Measurements from ENCODE around the gene KIFAP3.
"Not testable (repeated sequence)": the region's sequence is repeated elsewhere in the genome, so short reads cannot be mapped to it uniquely, and the experiment has no call there.

KIFAP3 gene

DNA sequence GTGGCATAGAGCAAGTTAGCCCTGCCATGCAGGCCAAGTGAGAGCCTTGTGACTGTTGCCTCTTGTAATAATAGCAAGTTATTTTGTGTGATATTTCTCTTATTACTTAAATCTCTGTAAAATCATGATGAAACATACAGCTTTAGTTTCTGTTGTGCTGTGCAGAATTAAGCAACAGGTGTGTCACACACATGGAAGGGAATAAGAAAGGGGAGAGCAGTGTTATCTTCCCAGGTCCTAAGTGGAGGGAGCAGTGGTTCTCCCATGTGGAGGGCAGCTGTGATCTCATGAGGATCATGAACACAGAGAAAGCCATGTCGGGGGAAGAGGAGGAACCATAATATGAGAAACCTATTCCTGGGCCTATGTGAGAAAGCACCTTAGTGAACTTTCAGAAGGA lies 155.6 kb downstream of the KIFAP3 start:
- DNase-seq: no peak

DNA sequence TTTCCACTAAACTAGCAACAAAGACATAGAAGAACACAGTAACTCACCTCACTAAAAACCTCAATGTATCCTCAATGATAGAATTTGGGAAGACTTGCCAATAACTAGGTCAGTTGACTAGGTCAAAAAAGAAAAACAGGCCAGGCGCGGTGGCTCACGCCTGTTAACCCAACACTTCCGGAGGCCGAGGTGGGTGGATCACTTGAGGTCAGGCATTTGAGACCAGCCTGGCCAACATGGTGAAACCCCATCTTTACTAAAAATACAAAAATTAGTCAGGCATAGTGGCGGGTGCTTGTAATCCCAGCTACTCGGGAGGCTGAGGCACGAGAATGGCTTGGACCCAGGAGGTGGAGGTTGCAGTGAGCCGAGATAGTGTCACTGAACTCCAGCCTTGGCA lies 156.3 kb downstream of the KIFAP3 start:
- not testable (repeated sequence) for DNase-seq

DNA sequence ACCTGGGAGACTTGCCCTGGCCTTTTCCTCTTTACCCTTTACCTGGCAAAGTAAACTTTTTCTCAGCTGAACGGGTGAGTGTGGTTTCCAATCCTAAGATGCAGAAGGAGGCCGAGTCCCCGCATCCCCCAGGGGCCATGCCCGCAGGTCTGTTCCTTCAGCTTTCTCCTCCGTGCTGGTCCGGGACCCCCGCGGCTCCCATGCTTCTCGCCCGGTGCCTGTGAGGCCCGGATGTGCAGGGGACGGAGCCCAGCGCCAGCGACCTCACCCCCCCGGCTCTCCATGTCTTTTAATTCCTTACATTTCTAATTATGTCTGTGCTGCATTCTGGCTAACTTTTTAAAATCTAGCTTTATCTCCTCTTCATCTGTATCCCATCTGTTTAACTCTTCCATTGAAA lies 159.3 kb downstream of the KIFAP3 start:
- no peak for DNase-seq

DNA sequence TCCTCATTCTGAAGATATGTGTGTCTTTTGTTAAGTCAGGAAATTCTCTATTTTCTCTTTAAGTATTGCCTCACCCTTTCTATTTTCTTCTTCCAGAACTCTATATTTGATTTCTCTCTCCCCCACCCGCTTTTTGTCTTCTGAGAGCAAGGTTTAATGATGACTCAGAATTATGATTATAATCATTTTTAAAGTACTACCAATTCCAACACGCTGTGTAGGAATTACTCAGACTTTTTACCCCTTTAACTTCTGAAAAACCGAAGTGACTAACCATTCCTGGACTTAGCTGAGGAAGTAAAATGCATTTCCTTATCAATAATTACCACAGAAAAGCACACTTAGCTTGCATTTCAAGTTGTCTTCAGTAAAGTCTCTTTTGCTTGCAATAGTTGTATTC lies 160.0 kb downstream of the KIFAP3 start:
- no peak for DNase-seq

DNA sequence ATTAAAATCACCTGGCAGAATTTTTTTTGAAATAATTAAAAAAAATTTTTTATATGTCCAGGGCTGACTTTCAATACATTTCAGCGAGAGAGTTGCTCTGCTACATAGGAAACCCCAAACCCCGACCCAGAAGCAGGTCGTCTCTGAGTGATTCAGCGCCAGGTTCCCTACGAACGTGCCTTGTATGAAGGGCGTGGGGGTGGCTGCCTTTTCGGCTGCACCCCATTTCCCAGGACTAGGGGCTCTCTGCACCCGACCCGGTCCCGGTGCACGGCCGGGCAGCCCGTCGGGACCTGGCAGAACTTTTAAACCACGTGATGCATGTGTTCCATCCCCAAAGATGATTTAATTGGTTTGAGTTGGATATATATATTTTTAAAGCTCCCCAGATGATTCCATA lies 165.0 kb downstream of the KIFAP3 start:
- no peak for DNase-seq

DNA sequence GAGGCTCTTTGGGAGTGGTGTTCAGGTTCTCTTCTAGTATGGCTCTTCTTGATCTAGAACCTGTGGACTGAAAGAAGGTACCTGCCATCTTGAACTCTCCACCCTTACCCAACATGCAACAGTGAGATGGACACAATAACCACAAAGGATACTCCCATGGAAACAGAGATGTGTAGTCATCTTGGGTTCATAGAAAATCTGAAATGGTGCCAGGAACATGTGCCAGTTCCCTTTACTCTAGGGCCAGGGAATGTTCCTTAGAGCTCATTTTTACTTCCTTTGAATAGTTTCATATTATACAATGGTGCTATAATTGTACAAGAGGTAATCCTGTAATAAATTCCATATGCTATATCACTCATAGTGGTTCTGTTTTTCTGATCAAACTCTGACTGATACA lies 167.6 kb downstream of the KIFAP3 start:
- DNase-seq: no peak

DNA sequence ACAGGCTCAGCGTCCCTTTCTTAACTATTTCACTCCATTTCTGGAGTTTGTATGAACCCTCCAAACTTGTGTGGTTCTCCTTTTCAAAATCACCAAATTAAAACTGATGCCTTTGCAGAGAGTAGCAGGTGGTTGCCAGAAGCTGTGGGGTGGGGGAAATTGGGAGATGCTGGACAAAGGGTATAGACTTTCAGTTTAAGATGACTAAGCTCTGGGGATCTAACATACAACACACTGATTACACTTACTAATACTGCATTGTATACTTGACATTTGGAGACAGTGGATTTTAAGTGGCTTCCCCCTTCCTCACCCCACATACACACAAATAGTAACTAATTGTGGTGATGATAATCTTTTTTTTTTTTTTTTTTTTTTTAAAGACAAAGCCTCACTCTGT lies 169.7 kb downstream of the KIFAP3 start:
- DNase-seq: no peak

DNA sequence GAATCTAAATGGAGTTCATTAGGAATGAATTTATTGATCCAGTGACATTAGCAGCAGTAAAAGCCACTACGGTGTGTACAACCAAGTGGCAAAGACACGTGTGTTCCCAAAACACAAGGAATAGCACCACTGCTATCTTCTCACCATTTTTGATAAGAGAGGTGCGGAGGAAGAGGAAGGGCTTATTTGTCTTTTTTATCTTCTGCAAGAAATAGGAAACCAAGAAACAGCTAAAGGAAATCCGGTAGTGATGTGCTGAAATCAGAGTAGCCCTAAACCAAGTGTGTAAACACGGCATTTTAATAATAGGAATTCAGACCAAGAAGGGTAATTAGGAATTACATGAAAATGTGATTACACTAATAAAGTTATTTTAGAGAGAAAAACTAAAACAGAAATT lies 171.7 kb downstream of the KIFAP3 start:
- DNase-seq: no peak

DNA sequence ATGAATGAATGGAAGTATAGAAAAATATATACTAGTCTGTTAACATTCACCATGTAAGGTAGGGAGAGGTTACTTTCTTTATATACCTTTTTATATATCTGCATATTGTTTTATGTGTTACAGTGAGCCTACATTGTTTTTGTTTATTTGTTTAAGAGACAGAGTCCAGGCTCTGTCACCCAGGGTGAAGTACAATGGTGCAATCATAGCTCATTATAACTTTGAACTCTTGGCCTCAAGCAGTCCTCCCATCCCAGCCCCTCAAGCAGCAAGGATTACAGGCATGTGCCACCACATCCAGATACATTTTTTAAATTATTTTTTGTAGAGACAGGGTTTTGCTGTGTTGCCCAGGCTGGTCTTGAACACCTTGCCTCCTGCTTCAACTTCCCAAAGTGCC lies 173.4 kb downstream of the KIFAP3 start:
- no peak for DNase-seq

DNA sequence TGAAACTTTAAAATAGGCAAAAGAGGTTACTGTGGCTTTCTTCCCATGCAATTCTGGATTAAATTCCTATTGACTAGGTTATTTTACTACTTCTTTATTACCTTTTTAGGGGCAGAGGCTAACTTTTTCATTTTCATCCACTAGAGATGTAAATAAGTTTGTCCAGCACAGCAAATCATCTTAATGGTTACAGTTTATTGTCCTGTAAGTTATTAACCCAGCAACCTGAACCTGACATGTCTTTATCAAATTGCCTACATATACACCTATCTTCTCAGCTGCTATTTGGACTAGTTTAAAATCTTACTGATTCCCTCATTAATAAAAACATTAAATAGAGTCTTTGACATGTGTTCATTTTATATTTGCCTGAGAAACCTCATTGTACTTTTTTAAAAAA lies 173.9 kb downstream of the KIFAP3 start:
- no peak for DNase-seq

DNA sequence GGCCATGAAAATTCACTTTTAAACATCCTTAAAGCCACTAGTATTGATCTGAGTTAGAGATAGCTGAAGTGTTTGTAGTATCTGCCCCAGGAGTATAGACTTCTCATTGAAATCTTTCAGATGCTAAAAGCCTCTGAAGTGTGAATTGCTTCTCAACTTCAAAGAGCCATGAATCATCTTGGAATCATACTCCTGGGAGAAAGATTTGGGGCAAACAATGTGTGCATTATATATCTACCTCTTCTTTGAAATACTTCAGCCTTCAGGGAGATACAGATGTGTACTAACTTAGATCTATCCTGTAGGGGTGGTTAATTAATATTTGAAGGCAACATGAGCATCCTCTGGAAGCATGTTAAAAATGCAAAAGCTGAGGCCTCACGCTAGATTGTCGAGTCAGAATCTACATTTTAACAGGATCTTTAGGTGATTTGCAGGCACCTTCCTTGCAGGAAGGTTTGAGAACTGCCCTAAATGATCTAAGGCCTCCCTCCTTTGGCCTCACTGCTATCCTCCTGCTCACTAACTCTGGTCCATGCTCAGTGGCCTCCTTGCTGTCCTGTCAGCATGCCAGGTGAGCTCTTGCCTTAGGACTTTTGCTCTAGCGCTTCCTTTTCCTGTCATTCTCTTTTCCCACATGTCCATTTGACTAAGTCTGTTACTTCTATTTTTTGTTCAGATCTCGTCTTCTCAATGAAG lies 174.8 kb downstream of the KIFAP3 start:
- no peak for DNase-seq

DNA sequence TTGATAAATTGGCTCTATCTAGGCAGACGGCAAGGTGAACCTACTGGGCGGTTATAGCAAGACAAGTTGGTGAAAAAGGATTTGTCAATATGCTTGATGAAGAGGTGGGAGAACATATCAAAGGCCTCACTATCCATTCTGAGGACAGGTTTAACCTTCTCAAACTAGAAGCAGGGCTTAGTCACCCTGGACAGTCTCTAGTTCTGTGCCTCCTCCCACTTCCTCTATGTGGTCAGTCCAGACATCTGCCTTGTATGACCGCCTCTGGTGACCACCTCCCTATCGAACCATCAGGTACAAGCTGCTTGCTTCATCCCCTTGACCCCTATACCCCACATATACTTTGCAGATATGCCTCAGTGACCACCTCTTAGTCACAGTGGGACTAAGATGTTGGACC lies 178.5 kb downstream of the KIFAP3 start:
- DNase-seq: no peak

DNA sequence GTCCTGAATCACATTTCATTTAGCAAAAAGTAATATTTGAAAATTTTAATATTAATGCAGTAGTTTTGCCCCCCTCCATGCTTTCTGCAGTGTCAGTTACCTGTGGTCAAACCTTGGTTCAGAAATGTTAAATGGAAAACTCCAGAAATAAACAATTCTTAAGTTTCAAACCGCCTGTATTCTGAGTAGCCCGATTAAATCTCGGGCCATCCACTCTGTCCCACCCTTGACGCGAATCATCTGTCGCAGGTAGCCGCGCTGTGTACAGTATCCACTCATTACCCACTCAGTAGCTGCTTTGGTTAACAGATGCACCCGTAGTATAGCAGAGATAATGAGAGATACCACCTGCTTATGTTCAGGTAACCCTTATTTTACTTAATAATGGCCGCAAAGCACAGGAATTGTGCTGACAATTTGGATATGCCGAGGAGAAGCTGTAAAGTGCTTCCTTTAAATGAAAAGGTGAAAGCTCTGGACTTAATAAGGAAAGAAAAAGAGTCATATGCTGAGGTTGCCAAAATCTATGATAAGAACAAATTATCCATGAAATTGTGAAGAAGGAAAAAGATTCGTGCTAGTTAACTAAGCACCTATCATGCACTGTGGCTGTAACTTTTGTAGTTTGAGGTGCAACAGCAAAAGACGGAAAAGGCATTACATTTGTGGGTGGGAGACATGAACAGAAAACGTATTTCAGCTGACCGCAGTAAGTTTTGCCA lies 179.9 kb downstream of the KIFAP3 start:
- no peak for DNase-seq

DNA sequence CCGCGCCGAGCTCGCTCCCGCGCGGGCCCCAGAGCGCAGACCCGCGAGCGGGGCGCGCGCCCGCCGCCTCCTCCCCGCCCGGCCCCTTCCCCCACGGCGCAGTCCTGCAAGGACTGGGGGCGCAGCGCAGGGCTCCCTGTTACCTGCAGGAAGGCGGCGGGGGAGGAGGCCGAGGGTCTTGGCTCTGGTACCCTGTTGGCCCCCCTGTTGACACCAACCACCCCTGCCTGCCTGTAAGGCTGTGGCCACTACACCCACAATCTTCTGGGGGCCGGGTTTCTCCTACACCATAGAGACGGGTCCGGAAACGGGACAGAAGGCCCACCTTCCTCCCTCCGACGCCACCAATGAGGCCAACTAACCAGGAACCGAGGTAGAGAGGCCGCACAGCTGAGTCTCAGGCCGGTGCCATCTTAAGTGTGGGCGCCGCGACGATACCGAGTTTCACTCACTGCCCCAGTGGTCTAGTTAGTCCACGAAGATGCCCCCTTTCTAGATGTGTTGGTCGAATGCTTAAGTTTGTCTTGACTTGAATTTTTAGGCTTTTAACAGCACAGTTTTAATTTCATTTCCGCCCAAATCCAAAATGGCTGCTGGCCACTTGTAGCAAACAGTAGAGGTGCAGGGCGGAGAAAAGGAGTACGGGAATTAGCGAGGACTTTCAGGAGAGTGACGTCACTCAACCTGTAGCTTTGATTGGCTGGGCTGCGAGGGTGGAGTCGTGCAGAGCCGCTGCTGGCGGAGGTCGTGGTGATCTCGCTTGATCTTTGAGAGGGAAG lies 180.7 kb downstream of the KIFAP3 start, which contains the start of gene SCYL3:
Gene SCYL3, minus strand, starts transcription at position 252 of the 779 bp plus-strand sequence. CDS start 5,056 bp downstream, outside the sequence.
- peak; percentile 98 for DNase-seq

DNA sequence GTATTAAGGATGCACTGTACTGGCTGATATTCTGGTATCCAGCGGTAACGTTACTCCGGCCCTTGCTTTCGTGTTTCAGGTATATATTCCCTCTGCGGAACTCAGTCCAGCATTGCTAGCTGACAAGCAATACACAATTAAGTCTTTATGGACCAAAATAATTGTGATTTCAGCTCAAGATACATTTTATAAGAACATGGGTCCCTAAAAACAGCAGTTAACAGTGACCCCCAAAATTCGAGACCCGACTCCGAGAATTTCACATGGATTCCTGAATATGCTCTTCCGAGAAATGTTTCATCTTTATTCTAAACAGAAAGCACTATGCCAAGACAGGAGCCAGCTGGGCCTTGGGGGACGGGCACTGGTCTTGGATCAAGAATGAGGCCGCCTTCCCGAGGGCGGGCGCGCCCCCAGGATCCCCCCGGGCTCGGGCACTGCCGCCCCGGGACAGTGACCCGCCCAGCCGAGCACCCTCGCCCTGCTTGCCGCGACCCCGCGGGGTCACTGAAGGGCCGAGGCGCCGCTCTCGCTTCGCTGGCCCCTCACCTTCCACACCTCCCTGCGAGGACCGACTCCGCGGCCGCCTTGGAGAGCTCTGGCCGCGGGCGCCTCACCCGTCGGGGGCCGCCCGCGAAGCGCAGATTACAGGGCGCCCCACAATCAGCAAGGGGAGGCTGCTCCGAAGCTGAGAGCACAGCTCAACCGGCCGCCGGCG lies 181.4 kb downstream of the KIFAP3 start:
- no peak for DNase-seq

DNA sequence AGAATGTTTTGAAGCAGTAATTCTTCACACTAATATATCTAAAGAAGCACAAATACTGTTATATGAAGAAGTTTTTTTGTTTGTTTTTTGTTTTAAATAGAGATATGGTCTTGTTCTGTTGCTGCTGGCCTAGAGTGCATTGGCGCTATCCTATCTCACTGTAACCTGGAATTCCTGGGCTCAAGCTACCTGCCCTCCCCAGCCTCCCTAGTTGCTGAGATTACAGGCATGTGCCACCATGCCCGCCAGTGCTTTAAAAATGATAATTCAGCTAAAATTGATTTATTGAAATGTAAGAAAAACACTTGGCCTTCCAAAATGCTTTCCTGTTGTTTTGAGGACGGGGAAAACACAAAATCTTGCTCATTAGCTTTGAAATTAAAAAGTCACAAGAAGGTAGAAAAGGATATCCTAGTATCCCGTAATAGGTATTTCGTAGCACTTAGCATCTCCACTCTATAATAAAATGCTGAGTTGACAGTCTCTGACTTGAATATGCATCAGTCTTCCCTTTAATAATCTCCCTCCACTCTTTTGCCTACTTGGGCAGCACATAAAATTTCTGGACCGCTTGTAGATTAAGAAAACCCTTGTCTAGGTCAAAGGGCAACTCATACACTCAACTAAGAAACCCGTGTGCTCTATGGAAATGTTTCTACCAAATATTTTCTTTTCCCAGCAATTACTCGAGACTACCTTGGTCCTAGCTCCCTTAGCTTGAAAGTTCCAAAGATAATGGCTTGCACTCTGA lies 182.1 kb downstream of the KIFAP3 start:
- DNase-seq: no peak

DNA sequence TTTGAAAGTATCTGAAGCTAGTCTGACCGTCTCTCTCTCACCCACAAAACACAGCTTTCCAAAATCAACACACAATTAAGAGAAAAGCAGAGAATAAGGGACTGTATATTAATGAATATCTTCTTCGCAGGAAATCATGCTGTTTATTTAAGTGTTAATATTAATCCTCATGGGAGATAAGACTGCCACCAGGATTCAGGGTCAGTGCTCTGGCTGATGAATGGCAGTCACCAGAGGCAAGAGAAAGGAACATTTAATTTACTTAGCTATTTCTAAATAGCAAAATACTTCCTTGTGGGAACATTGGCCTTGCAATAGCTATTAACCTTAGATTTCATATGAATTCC lies 183.0 kb downstream of the KIFAP3 start:
- DNase-seq: no peak

DNA sequence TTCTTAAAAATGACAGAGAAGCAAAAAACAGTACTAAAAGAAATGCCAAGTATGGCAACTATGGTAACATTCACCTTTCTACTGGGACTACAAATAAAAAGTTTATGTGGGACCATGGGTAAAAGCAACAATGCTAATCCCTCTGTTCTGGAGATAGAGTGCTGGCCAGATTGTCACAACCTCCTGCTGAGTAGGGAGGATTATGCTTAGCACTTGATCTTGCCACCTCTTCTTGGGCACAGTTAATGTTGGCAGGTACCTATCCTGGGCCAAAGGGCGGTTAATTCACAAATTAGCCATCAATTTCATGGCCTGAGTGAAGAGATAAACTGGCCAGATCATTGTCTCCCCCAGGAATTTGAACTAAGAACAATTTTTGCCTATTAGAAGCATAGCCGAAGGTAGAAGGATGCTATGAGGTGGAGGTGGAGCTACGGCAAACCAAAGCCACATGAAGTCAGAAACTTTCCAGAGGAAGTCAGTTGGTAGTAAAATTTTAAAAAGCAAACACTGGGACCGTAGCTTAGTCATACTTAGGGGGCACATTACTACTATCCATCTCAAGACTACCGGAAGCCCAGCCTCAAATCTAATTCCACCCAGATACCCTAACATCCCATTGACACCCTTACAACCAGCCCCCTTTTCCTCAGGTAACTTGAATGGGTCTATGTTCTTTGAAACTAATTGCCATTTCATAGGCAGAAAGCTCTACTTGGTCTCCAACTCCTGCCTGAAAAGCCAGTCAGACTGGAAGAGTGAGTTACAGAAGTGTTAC lies 183.5 kb downstream of the KIFAP3 start:
- no peak for DNase-seq

DNA sequence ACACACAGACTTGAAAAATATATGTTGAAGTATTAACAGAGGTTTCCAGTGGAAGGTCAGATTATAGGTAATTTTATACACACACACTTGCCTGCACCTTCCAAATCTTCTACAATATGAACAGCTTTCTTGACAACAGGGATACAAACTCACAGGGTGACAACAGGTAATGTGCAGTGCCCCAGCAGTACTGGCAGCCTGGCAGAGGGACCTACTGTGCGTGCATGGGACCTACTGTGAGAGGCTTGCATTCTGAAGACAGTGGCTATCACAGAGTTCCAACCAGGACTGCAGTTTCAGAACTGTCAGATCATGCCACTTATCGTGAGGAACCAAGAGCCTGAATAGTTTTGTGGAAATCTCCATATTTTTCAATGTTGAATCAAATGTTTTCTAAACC lies 184.6 kb downstream of the KIFAP3 start:
- DNase-seq: no peak

DNA sequence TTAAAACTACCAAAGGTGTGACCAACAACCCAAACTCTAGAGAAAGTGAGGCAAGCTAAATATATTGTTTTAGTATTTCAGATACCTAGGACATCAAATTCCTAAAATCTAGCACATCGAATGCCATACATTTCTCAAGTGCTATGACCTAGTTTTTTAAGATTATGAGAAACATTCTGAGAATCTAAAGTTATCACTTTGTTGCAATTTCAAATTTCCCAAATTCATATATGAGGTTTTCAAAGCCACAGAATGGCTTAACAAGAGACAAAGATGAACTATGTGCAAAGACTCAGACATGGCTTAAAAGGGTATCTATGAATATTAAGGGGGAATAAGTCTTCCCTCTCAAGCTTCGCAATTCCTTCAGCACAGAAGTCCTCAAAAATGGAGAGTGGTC lies 187.6 kb downstream of the KIFAP3 start:
- DNase-seq: no peak

DNA sequence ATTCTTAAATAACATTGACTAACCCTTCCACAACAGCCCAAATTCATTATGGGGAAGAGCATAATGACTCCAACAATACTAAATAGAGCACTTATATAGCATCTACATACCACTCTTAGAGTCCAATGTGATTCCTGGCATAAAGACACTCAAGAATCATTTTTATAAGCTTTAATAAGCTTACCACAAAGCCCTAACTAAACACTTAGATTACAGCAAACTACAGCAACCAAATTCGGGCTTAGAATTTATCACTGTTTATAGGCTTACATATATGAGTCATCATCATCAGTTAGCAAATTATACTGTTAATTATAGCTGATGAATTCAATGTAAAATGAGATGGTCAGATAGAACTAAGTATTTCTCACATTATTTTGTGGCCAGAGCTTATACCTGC lies 188.1 kb downstream of the KIFAP3 start:
- DNase-seq: no peak

DNA sequence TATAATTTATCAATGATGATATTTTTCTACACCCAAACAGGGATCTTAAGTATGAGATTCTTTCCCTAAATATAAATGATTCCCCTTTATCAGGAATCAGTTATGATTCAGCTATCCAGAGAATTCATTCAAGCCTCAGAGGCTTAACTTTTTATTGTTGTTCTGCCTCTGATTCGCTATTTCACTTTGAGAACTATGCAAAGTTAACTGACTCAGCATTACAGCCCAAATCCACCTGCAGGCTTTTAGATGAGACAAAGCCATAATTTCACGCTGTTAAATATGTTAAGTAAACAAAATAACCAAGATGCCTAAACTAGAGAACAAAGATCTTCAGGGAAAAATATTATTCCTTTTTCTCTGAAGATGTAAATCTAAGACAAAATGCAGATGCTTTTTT lies 189.3 kb downstream of the KIFAP3 start:
- no peak for DNase-seq

All from NCI-H1694 treated with DMSO at 0.1 percent for 48 hours (cell line).